Right renal cortex interstitium (tissue), 3 donors: ENCODE results near the gene PRDM16. TPM values are rescaled to one million over a fixed set of nuclear protein-coding genes. Genes with fewer than 3 reads are reported as not detected.

ENCODE experiments used
- DNase-seq, 3 donors: peaks; one replicate each; pipeline ENCODE4 v3.0.0-alpha.2; 2013; ENCODE audit warnings: low read depth in 3 of 3, low spot score in 2 of 3
- polyA plus RNA-seq, 3 donors: library from polyadenylated mRNA; unstranded; fragments of 120-200 nt; gene quantifications; one replicate each; pipeline ENCODE4 v1.2.1, GENCODE V29; 2013; ENCODE audit not compliant: insufficient read length in 3 of 3

The PRDM16 gene
- polyA plus RNA-seq, 3 donors, result 4.8 to 6.6 (median 6.4) TPM

DNA sequence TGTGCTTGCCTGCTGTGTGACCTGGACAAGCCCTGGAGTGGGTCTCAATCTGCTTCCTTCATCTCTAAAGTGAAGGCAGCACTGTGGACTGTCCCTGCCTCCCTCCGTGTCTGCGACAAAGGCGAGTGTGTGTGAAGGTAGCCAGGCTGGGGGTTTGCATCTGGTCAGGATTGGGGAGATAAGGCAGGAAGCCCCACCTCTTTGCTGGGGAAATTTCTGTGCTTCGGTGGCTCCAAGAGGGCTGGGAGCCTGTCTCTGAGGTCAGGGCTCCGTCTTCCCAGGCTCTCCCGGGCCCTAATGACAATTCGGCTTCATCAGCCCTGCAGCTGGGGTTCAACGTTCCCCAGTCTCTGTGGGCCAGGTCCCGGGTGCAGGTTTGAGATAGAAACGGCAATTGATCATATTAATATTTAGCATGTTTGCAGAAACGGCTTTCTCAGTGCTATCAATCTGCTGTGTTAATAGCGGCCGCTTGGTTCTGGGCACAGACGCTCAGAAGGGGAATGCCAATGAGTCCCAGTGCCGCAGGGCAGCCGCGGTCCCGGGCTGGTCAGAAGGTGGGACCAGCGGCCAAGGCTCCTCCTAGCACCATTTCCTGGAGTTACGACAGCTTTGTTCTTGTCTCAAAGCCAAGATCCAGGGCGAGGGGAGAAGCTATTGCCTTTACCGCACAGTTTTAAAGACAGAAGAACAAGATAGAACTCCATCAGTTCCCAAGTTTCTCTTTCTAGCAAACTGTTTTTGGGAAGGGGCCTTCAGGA, 105.7 kb downstream of the PRDM16 start:
- no peak for DNase-seq

DNA sequence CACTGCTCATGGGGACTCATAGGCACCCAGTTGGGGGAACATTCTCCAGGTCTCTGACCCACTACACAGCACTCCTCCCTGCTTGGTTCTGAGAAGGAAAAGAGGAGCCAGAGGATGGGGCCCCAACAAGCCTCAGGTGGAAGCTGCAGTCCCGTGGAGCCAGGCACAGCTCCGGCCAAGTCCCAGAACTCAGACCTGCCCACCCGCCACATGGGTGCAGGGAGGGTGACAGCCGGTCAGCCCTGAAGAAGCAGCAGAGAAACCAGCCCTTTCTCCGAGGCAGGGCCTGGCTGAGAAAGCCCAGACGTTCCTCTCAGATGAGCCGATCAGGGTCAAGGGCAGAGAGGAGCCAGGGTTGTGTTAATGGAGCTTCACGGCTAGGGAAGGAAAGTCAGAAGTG, 106.5 kb downstream of the PRDM16 start:
- no peak for DNase-seq

DNA sequence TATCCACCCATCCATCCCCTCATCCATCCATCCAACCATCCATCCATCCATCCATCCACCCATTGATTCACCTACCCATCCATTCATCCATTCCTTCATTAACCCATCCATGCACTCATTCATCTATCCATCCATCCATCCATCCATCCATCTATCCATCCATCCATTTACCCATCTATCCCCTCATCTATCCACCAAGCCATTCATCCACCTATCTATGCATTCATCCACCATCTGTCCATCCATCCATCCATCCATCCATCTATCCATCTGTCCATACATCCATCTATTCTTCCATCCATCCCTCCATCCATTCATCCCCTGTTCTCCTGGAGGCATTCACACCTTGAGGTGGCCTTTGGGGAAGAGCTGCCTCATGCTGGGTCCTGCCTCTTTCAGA, 107.0 kb downstream of the PRDM16 start:
- DNase-seq, result no peak

DNA sequence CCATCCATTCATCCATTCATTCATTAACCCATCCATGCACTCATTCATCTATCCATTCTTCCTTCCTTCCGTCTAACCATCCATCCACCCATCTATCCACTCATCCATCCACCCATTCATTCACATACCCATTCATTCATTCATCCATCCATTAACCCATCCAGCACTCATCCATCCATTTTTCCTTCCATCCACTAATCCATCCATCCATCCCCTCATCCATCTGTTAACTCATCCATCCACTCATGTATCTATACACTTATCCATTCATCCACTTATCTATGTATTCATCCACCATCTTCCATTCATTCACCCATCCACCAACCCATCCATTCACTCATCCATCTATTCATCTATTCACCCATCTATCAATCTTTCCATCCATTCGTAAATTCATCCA, 107.8 kb downstream of the PRDM16 start:
- DNase-seq, result no peak

DNA sequence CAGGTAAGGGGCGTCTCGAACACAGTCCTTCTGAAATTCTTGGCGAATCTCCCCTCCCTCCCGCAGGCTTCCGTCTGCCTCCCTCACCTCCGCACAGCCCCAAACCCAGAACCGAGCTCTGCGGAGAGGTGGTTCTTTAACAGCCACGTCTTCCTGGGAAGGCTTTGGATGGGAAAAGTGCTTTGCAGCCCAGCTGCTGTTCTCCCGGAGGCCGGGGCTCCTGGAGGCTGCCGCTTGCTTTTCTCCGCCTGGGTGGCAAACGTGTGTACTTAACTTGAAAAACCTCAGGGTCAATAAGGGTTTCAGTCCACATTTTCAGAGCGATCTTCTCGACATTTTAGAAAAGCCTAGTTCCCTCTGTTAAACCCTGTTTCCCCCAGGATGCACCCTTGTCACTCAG, 109.3 kb downstream of the PRDM16 start:
- DNase-seq, result no peak

DNA sequence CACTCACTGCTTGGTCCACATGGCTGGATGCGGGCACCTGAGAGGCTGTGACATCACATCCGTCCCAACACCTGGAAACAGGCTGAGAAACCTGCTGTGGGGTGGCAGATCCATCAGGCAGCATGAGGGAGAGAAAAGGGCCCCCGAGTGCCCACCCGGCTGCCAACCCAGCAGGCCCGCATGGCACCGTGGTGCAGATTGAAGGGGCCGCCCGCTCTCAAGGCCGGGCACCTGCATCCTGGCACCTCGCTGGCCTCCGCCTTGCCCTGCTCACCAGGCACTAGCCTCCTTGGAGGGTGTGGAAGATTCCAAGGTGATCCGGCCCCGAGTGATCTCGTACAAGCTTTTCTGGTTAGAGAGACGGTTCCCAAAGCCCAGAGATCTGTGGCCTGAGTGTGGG, 110.5 kb downstream of the PRDM16 start:
- no peak for DNase-seq

DNA sequence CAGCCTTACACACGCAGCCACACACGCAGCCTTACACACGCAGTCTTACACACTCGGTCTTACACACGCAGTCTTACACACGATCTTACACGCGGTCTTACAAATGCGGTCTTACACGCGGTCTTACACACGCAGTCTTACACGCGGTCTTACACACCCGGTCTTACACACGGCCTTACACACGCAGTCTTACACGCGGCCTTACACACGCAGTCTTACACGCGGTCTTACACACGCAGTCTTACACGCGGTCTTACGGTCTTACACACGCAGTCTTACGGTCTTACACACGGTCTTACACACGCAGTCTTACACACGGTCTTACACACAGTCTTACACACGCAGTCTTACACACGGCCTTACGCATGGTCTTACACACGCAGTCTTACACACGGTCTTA, 111.9 kb downstream of the PRDM16 start:
- no peak for DNase-seq

DNA sequence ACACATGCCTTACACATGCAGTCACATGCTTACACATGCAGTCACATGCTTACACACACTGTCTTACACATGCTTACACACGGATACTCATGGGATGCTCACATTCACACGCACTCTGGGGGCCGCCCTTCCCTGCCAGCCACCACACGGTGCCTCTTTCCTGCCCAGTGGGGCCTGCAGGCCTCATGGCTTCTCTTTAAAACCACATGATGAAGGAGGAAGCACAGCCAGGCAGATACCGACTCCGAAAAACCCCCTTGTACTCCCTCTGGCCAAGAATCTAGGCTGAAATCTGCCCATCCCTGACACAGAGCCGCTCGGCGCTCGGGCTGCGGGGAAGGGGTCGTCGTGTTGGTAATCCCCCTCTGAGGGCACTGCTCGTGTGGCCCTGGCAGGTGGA, 113.0 kb downstream of the PRDM16 start:
- no peak for DNase-seq

DNA sequence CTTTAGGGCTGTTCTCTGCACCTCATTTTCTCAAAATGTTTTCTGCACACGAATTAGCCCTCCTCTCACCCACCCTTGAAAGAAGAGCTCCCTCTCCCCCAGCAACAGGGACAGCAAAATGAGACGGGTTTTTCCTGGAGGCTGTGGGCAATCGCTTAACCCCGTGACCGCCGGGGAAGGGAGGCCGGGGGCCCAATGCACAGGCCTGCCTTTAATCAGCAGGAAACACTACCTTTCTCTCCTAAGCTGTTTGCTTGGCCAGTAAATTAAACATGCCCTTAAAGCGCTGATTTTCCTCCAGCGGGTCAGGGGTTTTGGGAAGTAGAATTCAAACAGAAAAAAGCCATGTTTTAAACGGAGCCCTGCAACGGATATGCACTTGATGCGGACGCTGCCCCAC, 114.4 kb downstream of the PRDM16 start:
- no peak for DNase-seq

DNA sequence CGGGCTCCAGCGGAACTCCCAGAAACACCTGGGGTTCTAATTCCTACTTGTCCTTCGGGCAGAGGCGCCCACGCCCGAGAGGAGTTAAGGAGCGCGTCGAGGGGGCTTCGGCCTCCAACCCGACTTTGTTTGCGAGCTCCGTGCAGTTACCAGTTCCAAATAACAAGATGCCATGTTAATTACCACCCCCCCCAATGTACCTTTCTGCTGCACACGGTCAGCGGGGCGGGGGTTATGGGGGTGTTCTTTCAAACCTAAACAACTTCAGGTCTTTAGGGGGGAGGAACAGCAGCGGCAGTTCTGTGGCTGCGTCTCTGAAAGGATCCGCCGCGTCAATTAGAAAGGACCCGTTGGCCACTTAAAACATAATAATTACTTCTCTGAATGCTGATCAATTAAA, 114.8 kb downstream of the PRDM16 start:
- no peak for DNase-seq

DNA sequence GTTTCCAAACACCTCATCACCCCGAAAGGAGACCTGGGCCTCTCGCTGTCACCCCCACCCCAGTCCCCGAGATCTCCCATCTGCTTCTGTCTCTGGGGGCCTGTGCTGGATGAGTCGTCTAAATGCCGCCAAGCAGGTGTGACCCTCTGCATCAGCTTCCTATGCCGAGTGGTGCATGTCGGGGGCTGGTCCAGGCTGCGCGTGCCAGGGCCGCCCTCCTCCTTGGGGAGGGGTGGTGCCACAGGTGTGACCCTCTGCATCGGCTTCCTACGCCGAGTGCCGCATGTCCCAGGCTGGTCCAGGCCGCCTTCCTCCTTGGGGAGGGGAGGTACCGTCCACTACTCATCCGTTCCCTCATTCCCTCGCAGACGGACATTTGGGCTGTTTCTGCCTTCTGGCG, 115.7 kb downstream of the PRDM16 start:
- no peak for DNase-seq

DNA sequence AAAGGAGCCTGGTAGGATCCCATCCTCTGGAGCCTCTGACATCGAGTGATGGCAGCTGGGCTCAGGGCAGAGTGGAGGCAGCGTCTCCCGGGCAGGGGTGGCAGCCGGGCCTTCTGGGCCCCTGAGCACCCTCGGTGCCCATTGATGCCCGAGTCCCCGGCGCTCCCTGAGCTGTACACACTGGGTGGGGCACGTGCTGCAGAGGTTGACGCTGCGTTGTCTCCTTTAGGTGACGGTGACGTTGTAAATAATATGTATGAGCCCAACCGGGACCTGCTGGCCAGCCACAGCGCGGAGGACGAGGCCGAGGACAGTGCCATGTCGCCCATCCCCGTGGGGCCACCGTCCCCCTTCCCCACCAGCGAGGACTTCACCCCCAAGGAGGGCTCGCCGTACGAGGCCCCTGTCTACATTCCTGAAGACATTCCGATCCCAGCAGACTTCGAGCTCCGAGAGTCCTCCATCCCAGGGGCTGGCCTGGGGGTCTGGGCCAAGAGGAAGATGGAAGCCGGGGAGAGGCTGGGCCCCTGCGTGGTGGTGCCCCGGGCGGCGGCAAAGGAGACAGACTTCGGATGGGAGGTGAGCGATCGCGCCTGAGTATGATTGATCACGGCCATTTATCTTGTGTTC, 117.0 kb downstream of the PRDM16 start:
- no peak for DNase-seq

DNA sequence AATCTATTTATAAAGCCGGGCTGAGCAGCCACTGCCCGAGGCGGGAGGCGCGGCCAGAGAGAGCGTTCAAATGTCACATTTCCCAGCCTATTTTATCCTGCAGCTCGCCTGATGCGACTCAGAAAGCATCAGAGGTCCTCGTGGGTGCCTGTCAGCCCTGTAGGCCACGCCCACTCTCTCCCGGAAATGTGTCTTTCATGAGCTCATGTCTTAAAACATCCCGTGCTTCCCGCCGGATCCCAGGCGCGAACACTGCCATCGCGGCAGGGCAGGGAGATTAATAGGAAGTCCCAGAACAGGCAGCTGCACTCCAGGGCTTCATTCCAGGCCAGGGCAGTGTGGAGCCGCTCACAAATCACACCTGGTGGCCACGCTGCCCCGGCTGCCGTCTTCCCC, 117.5 kb downstream of the PRDM16 start:
- DNase-seq, result peak in 1 of 3 donors; percentile 56

DNA sequence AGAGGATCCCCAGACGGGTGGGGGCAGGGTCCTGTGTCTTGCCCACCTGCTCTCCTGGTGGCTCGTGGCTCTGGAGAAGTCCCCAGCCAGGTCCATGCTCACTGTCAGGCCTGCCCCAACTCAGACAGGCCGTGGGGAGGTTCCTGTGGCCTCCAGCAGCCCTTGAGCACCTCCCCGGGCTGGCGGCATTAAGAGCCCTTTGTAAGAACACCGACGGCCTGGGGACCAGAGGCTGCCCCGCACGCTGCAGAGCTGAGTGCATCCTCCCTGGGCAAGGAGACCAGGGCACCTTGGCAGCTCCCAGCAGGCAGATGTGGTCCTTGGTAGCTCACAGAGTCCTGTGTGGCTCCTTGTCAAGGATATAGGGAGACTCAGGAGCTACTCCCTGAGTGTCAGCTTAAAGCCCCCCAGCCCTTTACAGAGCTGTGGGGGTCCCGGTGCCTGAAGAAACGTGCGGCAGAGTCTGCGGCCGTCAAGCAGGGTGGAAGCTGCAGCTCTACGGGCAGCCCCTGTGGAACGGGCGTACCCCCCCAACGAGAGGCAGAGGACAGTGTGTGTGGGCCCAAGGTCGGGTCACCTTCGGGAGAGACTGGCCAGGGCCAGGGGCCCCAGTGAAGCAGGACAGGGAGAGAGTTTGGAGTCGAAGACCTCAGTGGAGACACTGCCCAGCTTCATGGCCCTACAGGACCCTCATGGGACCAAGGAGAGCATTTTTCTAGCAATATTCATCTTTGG, 118.6 kb downstream of the PRDM16 start:
- DNase-seq, result no peak

DNA sequence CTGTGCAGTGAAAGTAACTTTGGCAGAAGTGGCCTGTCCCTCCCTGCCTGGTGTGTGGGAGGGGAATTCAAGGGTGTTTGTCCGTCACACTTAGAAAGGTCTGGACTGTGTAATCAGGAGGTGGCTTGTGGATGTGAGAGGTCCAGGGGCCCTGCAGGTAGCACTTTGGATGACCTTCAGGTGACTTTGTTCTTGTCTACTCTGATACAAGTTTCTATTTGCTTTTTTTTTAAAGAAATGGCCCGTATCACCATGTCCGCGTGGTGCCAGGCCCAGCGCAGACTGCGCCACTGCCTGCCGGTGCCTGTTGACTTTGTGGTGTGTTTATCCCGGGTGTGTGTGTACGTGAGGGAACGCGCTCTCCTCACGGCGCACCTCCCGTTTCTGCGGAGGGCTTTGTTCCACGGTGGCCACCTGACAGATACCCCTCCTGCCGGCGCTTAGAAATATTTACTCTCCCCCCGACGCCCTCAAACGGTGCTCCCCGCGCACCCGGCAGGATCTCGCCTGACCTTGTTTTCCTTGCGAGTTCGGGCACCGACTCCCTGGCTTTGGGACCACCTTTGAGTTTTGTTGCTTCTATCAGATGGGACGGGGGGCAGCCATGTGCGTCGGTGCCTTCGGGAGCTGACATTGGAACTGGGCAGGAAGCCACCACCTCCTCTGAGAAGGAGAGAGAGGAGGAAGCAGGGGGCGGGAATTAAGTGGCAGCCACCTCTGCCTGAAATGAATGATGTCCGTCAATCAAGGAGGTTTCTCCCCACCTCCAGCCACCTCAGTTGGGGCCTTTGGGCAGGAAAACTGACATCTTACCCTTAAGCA, 119.4 kb downstream of the PRDM16 start:
- DNase-seq, result no peak

DNA sequence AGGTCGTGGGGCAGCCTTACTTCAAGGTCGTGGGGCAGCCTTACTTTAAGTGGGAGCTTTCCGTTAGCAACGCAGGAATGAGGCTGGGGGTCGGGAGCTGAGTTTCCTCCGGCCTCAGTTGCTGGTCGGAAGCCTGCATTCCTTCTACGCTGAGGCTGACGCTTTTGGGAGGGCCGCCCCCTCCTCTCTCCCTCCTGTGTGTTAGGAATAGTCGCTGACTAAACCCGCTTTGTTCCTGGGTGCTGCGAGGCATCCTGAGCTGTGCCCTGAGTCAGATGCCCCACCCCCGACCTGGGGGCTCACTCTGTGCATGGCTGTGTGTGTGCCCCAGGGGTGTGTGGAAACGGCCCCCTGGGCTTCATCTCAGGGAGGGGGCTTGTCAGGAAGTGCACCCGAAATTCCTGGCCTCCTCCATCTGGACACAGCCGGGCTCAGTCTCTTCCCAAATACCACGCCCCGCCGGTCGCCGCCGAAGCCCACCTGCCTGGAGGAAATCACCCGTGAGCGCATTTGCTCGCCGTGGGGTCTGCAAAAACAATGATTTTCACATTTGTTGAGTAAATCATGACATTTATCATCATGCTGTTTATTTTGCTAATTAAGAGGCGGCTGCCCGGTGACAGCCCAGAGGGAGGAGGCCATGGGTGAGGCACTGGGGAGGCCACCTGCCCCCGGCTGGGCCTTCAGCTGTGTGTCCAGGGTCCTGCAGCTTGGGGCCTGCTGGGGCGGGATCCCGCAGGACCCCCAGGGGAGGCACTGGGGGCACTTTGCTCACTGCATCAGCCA, 121.4 kb downstream of the PRDM16 start:
- DNase-seq, result no peak

DNA sequence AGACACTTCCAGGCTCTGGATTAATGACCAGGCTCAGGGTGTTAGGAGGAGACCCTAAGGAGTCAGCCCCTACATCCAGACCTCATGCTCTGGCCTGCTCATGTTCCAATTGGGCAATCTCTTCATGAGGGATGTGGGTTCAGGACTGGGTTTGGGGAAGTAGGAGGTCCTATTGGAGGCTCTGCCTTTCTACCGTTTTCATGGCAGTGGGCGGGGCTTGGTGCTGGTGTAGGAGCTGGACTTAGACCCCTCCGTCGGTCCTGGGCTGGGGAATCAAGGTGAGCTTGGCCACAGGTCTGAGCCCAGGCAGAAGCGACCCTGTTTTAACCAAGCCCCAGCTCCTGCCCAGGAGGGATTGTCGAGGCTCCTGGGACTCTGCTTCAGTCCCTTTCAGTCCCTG, 123.4 kb downstream of the PRDM16 start:
- no peak for DNase-seq

DNA sequence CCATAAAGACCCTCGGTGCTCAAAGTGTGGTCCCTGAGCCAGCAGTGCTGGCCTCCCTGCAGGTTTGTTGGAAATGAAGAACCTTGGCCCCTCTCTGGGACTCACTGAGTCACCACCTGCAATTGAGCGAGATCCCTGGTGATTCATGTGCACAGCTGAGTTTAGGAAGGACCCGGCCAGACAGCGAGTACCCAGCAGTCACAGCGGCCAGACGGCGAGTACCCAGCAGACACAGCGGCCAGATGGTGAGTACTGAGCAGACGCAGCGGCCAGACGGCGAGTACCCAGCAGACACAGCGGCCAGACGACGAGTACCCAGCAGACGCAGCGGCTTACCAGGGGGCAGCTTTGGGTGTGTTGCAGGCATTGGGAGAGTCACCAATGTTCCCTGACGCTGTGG, 123.8 kb downstream of the PRDM16 start:
- no peak for DNase-seq

DNA sequence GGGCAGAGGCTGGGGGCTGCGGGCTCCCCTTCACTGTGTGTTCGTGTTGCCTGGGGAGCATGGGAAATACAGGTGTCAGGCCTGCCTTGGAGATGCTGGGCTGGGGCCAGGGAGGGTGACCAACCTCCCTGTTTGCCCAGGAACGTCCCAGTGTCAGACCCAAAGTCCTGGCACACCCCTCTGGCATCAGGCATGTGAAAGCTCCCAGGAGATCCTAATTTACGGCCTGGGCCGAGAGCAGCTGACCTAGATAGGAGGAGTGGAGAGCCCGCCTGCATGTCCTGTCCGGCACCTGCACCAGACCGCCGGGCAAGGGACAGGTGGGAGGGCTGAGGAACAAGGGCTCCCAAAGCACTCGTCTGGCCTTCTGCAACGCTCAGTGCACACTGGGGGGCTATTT, 124.8 kb downstream of the PRDM16 start:
- no peak for DNase-seq

DNA sequence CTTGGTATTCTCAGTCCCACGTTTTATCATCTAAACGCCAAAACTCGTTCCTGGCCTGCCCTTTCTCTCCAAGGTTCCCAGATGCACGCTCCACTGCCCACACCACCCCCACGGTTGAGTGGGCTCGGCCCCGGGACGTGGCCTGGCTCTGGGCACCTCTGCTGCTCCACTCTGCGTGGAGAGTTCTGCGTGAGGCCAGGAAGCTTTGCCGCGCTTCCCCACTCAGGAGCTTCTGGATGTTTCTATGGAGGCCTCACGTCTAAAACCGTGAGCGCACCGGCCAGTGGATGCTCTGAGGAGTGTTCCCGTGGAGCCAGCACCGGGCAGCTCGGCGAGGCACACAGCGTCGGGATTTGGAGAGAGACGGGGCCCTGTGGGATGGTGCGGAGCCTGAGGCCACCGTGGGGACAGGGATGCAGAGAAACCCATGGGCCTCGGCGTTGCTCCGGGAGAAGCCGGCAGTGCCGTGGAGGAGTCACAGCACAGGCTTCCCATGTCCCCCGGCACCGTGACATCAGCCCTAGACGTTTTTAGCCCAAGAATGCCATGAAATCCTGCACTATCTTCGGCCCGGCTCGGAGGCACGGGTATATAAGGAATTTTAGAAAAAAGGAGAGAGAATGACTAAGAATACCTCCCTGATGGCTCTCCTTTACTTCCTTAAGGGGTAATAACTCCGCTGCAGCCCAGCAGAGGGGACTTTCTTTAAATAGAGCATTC, 125.9 kb downstream of the PRDM16 start:
- DNase-seq, result no peak
